ENCODE measurements around the gene RABL3.

DNA sequence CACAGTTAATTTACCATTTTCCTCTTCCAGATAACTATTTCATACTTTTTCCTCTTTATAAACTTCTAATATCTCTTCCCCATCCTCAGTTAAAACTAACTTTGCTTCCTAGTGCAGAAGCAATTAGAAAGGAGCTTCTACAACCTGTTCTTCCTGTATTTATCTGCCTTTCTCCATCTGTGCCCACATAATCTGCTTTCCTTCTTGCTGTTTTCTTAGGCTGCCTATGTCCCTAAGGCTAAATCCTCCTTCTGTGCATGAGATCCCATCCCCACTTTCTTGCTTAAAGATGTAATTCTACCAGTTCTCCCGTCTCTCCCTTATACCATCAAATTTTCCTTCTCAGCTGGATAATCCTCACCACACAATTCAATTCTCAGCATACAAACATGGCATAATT is 31.9 kb downstream of the RABL3 start:
- no peak for TF ChIP-seq GATA2 (IDR thresholded peaks at IDR 0.05; ENCODE audit: low read depth, low read length)
- TF ChIP-seq GATA3 (IDR thresholded peaks at IDR 0.05; ENCODE audit: low read depth, low read length) = no peak

Measured in SH-SY5Y (cell line).